ENCODE results near the gene RLN1. TPM values are rescaled to one million over a fixed set of nuclear protein-coding genes. Genes with fewer than 3 reads are reported as not detected.
"Not testable (repeated sequence)": the region's sequence is repeated elsewhere in the genome, so short reads cannot be mapped to it uniquely, and the experiment has no call there.

Gene RLN1
- total RNA-seq, 1 experiment from 2014 or later, result not detected

- DNase-seq (ENCODE audit: low read depth, low spot score), result no peak
- in situ Hi-C loops (cut with HindIII; ENCODE audit: low pct_unique_long_range_greater_than_20kb, low sequenced_read_pairs), result no loop called here
These were observed 3.0 kb downstream of the RLN1 start for GRCh38 chr9:5336688-5337087.

- in situ Hi-C loops (cut with HindIII; ENCODE audit: low pct_unique_long_range_greater_than_20kb, low sequenced_read_pairs); DNase-seq (ENCODE audit: low read depth, low spot score): not testable (repeated sequence)
These were observed 8.4 kb downstream of the RLN1 start for GRCh38 chr9:5331276-5331675.

GRCh38 chr9:5326893-5327548, 12.7 kb downstream of the RLN1 start:
- DNase-seq (ENCODE audit: low read depth, low spot score), result no peak
- in situ Hi-C loops (cut with HindIII; ENCODE audit: low pct_unique_long_range_greater_than_20kb, low sequenced_read_pairs), result no loop called here

- in situ Hi-C loops (cut with HindIII; ENCODE audit: low pct_unique_long_range_greater_than_20kb, low sequenced_read_pairs), result no loop called here
- DNase-seq (ENCODE audit: low read depth, low spot score), result no peak
These were observed 13.5 kb downstream of the RLN1 start for GRCh38 chr9:5326187-5326586.

- DNase-seq (ENCODE audit: low read depth, low spot score); in situ Hi-C loops (cut with HindIII; ENCODE audit: low pct_unique_long_range_greater_than_20kb, low sequenced_read_pairs): not testable (repeated sequence)
These were observed 18.1 kb downstream of the RLN1 start for GRCh38 chr9:5321601-5322000.

- in situ Hi-C loops (cut with HindIII; ENCODE audit: low pct_unique_long_range_greater_than_20kb, low sequenced_read_pairs), result no loop called here
- DNase-seq (ENCODE audit: low read depth, low spot score), result peak; percentile 27
These were observed 18.6 kb downstream of the RLN1 start for GRCh38 chr9:5321058-5321457.

- in situ Hi-C loops (cut with HindIII; ENCODE audit: low pct_unique_long_range_greater_than_20kb, low sequenced_read_pairs); DNase-seq (ENCODE audit: low read depth, low spot score): not testable (repeated sequence)
These were observed 23.3 kb downstream of the RLN1 start for GRCh38 chr9:5316406-5316805.

- no peak for DNase-seq (ENCODE audit: low read depth, low spot score)
- in situ Hi-C loops (cut with HindIII; ENCODE audit: low pct_unique_long_range_greater_than_20kb, low sequenced_read_pairs), result no loop called here
These were observed 24.3 kb downstream of the RLN1 start for GRCh38 chr9:5315187-5315923.

- DNase-seq (ENCODE audit: low read depth, low spot score), result no peak
These were observed 28.8 kb downstream of the RLN1 start for GRCh38 chr9:5310851-5311250.

GRCh38 chr9:5305741-5306140, 33.9 kb downstream of the RLN1 start:
- in situ Hi-C loops (cut with HindIII; ENCODE audit: low pct_unique_long_range_greater_than_20kb, low sequenced_read_pairs), result no loop called here
- DNase-seq (ENCODE audit: low read depth, low spot score), result no peak

More at GRCh38 chr9:5310851-5311250, 28.8 kb downstream of the RLN1 start:
- in situ Hi-C loops (cut with HindIII; ENCODE audit: low pct_unique_long_range_greater_than_20kb, low sequenced_read_pairs), result no loop called here

GRCh38 chr9:5303840-5304795, 35.6 kb downstream of the RLN1 start, which contains the start of gene RLN2:
Gene RLN2, minus strand, starts transcription at chr9:5304716. Its CDS starts 136 bp downstream, at chr9:5304580.
- in situ Hi-C loops (cut with HindIII; ENCODE audit: low pct_unique_long_range_greater_than_20kb, low sequenced_read_pairs); DNase-seq (ENCODE audit: low read depth, low spot score): not testable (repeated sequence)

- in situ Hi-C loops (cut with HindIII; ENCODE audit: low pct_unique_long_range_greater_than_20kb, low sequenced_read_pairs), result no loop called here
- DNase-seq (ENCODE audit: low read depth, low spot score), result no peak
These were observed 38.1 kb downstream of the RLN1 start for GRCh38 chr9:5301544-5301943.

- no peak for DNase-seq (ENCODE audit: low read depth, low spot score)
- in situ Hi-C loops (cut with HindIII; ENCODE audit: low pct_unique_long_range_greater_than_20kb, low sequenced_read_pairs), result no loop called here
These were observed 47.5 kb downstream of the RLN1 start for GRCh38 chr9:5292141-5292540.

- DNase-seq (ENCODE audit: low read depth, low spot score), result no peak
- in situ Hi-C loops (cut with HindIII; ENCODE audit: low pct_unique_long_range_greater_than_20kb, low sequenced_read_pairs), result no loop called here
These were observed 51.1 kb downstream of the RLN1 start for GRCh38 chr9:5288591-5288990.

- DNase-seq (ENCODE audit: low read depth, low spot score), result no peak
- in situ Hi-C loops (cut with HindIII; ENCODE audit: low pct_unique_long_range_greater_than_20kb, low sequenced_read_pairs), result no loop called here
These were observed 53.4 kb downstream of the RLN1 start for GRCh38 chr9:5286262-5286661.

Measured in SK-MEL-5 (cell line).